HG02970 (cell line): ENCODE data around the gene ZNF143.
"Not testable (repeated sequence)": the region's sequence is repeated elsewhere in the genome, so short reads cannot be mapped to it uniquely, and the experiment has no call there.

ENCODE experiments used
- ATAC-seq: cut with Tn5 transposase; IDR thresholded peaks from one replicate; pipeline ENCODE4 v1.9.1; 2021; ENCODE audit warnings: mild to moderate bottlenecking, moderate library complexity, moderate number of reproducible peaks; ENCODE audit not compliant: unreplicated experiment, low FRiP score

The ZNF143 gene

GRCh38 chr11:9460322-9461062 lies at the start of gene ZNF143:
Gene ZNF143, plus strand, starts transcription at chr11:9461012. Its CDS starts 10,297 bp downstream, at chr11:9471309.
- ATAC-seq: peak; percentile 87

- ATAC-seq: no peak
These were observed 32.1 kb upstream of the ZNF143 start for GRCh38 chr11:9428706-9429105.

- ATAC-seq: no peak
These were observed 22.2 kb upstream of the ZNF143 start for GRCh38 chr11:9438611-9439010.

- ATAC-seq: no peak
These were observed 14.6 kb upstream of the ZNF143 start for GRCh38 chr11:9446230-9446629.

GRCh38 chr11:9448576-9449352 lies 12.0 kb upstream of the ZNF143 start:
- no peak for ATAC-seq

- ATAC-seq: not testable (repeated sequence)
These were observed 8.8 kb upstream of the ZNF143 start for GRCh38 chr11:9452023-9452422.

- no peak for ATAC-seq
These were observed 5.1 kb upstream of the ZNF143 start for GRCh38 chr11:9455722-9456121.

- no peak for ATAC-seq
These were observed 1.0 kb upstream of the ZNF143 start for GRCh38 chr11:9459667-9460321.

- ATAC-seq: peak; percentile 58
These were observed 399 bp downstream of the ZNF143 start for GRCh38 chr11:9461063-9461759.

- no peak for ATAC-seq
These were observed 935 bp downstream of the ZNF143 start for GRCh38 chr11:9461760-9462134.

GRCh38 chr11:9462172-9462799 lies 1.5 kb downstream of the ZNF143 start:
- no peak for ATAC-seq

- ATAC-seq: no peak
These were observed 2.2 kb downstream of the ZNF143 start for GRCh38 chr11:9462806-9463537.

- ATAC-seq: no peak
These were observed 10.0 kb downstream of the ZNF143 start for GRCh38 chr11:9470765-9471164.

- ATAC-seq: no peak
These were observed 12.6 kb downstream of the ZNF143 start for GRCh38 chr11:9473408-9473807.

- ATAC-seq: no peak
These were observed 19.1 kb downstream of the ZNF143 start for GRCh38 chr11:9479899-9480298.

- ATAC-seq: no peak
These were observed 28.4 kb downstream of the ZNF143 start for GRCh38 chr11:9489080-9489765.

- ATAC-seq: no peak
These were observed 29.6 kb downstream of the ZNF143 start for GRCh38 chr11:9490376-9490775.

GRCh38 chr11:9493492-9493891 lies 32.7 kb downstream of the ZNF143 start:
- no peak for ATAC-seq

- no peak for ATAC-seq
These were observed 33.5 kb downstream of the ZNF143 start for GRCh38 chr11:9494316-9494715.
